Measurements from ENCODE around the gene NADSYN1.
A peak's percentile ranks its signal among the peaks of the same experiment; 100 is the strongest.

Gene NADSYN1

DNA sequence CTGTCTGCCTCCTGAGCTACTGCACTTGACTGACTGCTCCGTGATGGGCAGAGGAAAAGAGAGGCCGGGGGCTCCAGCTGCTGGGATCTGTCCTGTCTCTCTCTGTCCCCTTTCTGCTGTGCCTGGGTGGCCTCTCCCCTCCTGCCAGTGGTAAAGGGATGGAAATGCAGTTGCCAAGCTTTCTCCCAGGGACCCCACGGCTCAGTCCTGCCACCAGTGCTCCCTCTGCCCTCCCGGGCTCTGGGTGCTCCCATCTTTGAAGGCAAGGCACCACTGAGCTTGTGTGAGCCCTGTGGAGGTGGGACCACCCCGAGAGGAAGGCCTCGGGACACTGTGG, 32.0 kb downstream of the NADSYN1 start:
- peaks cover 20% of the 10 kb centered on the region for H3K4me1 Mint-ChIP-seq
- H3K4me3 Mint-ChIP-seq, result no peak overlapping the region
- H3K9me3 Mint-ChIP-seq, result no peaks in the 10 kb centered on the region
- H3K27me3 Mint-ChIP-seq, result no peaks in the 10 kb centered on the region
- H3K27ac Mint-ChIP-seq, result no peak overlapping the region
- DNase-seq (no peak), ATAC-seq (no peak)

DNA sequence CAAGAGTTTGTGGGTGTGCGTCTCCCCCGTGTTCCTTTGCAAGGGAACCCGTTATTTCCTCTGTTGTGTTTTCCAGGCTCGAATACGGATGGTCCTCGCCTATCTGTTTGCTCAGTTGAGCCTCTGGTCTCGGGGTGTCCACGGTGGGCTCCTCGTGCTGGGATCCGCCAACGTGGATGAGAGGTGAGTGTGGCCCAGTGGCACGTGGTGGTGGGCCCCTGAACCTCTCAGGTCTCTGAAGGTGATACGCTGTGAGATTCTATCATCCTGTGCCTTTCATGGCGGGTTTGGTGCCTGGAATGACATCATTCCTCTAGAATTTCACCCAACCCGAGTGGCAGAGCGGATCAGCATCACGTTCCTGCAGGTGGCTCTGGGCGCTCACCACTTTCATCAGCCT, 32.5 kb downstream of the NADSYN1 start:
- Mint-ChIP-seq H3K27ac (no peak overlapping the region), H3K9me3 (no peaks in the 10 kb centered on the region), H3K4me1 (peaks cover 20% of the 10 kb centered on the region), H3K4me3 (no peak overlapping the region), H3K27me3 (no peaks in the 10 kb centered on the region)
- DNase-seq, result no peak
- ATAC-seq, result no peak

DNA sequence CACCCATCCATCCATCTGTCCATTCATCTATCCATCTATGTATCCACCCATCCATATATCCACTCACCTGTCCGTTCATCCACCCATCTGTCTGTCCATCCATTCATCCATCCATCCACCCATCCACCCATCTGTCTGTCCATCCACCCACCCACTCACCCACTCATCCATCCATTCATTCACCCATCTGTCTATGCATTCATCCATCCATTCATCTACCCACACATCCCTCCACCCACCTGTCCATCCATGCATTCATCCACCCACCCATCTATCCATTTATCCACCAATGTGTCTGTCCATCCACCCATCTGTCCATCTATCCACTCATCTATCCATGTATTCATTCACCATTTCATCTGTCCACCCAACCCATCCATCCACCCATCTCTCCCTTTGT, 33.3 kb downstream of the NADSYN1 start:
- ATAC-seq (no peak), DNase-seq (no peak)
- no peak overlapping the region for H3K27ac Mint-ChIP-seq
- H3K4me1 Mint-ChIP-seq, result peaks cover 20% of the 10 kb centered on the region
- no peaks in the 10 kb centered on the region for H3K27me3 Mint-ChIP-seq
- no peaks in the 10 kb centered on the region for H3K9me3 Mint-ChIP-seq
- H3K4me3 Mint-ChIP-seq, result no peak overlapping the region

DNA sequence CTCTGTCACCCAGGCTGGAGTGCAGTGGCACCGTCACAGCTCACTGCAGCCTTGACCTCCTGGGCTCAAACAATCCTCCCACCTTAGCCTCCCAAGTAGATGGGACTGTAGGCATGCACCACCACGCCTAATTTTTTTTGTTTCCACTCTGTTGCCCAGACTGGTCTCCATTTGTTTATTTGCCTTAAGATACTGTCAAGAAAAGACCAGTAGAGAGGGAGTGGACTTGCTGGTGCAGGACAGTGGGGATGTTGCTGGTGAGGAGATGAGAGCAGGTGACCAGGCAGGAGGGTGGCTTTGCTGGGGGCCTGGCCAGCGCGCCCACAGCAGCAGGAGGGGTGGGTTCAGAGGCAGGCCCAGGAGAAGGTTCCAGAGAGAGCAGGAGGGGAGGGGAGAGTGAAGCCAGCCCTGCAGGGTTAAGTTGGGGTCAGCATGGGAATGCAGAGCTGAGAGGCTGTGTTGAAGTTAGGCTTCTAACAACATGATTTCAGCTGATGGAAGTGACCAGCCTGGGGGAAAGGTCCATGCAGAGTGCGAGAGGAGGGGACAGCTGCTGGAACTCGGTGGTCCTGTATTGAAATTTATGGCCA, 35.8 kb downstream of the NADSYN1 start:
- no peaks in the 10 kb centered on the region for H3K9me3 Mint-ChIP-seq
- H3K4me3 Mint-ChIP-seq, result peak overlapping the region; percentile 4 to 30
- peaks cover 20% of the 10 kb centered on the region for H3K4me1 Mint-ChIP-seq
- H3K27ac Mint-ChIP-seq, result peak overlapping the region; percentile 83
- DNase-seq (no peak), ATAC-seq (peak; percentile 25)
- no peaks in the 10 kb centered on the region for H3K27me3 Mint-ChIP-seq

DNA sequence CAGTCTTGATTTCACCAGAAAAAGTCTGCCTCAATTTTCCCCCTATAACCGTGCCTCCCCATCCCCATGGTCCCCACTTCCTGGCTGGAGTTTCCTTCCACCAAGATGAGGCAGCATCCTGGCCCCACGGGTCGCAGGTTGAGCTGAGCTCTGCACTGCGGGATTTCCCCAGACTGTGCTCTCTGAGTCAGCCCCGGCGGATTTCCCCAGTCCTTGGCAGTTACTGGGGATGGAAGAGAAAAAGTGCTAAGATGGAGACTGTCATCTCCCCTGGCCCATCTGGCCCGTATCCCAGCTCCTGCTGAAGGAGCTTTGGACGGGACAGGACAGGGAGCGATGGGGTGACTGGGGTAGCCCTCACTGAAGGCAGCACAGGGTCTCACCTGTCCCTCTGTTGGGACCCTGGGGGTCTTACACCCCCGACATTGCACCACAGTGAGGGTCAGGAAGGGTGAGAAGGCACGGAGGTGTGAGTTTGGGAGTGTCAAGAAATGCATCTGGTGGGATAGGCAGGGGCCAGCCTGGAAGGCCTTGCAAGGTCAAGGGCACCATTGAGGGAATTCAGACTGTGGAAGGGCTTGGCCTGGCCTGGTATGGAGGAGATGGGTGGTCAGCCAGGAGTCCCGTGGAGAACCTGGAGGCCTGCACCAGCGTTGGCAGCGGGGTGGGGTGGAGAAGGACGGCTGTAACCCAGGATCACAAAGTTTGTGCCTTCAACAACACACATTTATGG, 36.5 kb downstream of the NADSYN1 start:
- H3K4me3 Mint-ChIP-seq, result peak overlapping the region; percentile 2 to 14
- H3K4me1 Mint-ChIP-seq, result peaks cover 20% of the 10 kb centered on the region
- no peaks in the 10 kb centered on the region for H3K27me3 Mint-ChIP-seq
- peak; percentile 96 for ATAC-seq
- peak; percentile 11 to 62 for DNase-seq
- no peaks in the 10 kb centered on the region for H3K9me3 Mint-ChIP-seq
- H3K27ac Mint-ChIP-seq, result peak overlapping the region; percentile 85 to 97

DNA sequence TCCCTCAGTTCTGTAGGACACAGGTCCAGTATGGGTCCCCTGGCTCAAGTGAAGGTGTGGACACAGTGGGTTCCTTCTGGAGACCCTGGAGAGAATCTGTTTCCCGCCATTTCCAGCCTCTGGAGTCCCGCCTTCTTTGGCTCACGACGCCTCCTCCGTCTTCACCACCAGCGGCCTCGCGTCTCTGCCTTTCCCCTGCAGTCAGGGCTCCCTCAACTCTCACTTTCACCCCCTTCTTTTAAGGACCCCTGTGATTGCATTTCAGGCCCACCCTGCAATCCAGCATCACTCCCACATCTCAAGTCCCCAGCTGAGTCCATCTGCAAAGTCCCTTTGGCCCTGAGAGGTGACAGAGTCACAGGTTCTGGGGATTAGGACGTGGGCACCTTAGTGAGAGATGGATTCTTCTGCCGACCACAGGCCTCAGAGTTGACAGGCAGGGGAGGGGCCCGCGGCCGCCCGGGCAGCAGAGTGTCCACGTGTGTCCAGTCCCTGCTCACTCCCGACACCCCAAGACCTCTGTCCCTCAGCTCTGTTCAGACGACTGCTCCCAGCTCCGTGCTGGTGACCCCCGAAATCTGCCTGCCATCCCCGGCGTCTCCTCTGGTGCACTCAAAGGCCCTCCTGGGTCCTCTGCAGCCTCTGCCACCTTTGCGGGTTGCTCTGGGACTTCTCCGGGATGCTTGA, 37.2 kb downstream of the NADSYN1 start:
- Mint-ChIP-seq H3K4me3 (no peak overlapping the region), H3K27me3 (no peaks in the 10 kb centered on the region), H3K9me3 (no peaks in the 10 kb centered on the region), H3K27ac (peak overlapping the region; percentile 85 to 89), H3K4me1 (peaks cover 20% of the 10 kb centered on the region)
- ATAC-seq (no peak), DNase-seq (no peak)

DNA sequence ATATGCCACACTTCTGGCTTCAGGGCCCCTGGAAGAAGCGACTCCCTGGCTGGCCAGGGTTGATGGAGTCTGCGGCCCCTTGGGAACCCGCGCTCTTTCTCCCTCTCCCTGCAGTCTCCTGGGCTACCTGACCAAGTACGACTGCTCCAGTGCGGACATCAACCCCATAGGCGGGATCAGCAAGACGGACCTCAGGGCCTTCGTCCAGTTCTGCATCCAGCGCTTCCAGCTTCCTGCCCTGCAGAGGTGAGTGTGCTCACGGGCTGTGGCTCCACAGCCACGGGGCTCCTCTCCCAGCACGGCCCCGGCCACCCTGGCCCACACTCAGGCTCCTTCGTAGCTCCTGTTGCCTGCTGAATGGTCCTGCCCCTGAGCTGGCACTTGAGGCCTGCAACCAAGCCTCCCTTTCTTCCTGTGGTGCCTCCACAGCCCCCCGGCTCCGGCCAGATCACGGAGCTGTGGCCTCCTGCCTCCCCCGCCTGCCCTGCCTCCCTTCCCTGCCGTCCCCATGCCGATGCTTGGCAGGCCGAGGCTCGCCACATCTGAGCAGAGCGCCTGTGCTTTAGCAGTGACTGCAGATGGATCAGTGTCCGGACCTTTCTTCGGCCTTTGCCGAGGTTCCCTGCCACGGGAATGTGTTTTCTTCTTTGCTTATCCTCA, 37.9 kb downstream of the NADSYN1 start:
- Mint-ChIP-seq H3K9me3 (no peaks in the 10 kb centered on the region), H3K4me1 (peaks cover 20% of the 10 kb centered on the region), H3K4me3 (no peak overlapping the region), H3K27me3 (no peaks in the 10 kb centered on the region), H3K27ac (peak overlapping the region in 1 of 2 donors; percentile 57)
- DNase-seq (no peak), ATAC-seq (no peak)

DNA sequence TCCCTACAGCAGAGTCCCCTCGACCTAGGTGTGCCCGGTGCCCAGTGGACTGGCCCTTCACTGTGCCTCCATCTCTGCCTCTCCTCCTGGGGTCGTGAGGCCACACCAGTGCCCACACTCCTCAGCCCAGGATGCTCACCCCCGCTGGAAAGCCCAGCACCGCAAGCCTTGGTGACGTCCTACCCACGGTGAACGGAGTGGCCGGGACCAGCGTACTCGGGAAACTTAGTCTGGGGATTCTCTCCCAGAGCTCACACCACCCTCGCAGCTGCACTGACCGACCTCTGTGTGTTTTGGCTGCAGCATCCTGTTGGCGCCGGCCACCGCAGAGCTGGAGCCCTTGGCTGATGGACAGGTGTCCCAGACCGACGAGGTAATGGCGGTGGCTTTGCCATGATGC, 38.5 kb downstream of the NADSYN1 start:
- no peaks in the 10 kb centered on the region for H3K9me3 Mint-ChIP-seq
- no peak for DNase-seq
- H3K4me3 Mint-ChIP-seq, result no peak overlapping the region
- H3K27me3 Mint-ChIP-seq, result no peaks in the 10 kb centered on the region
- H3K4me1 Mint-ChIP-seq, result peaks cover 20% of the 10 kb centered on the region
- no peak overlapping the region for H3K27ac Mint-ChIP-seq
- no peak for ATAC-seq

DNA sequence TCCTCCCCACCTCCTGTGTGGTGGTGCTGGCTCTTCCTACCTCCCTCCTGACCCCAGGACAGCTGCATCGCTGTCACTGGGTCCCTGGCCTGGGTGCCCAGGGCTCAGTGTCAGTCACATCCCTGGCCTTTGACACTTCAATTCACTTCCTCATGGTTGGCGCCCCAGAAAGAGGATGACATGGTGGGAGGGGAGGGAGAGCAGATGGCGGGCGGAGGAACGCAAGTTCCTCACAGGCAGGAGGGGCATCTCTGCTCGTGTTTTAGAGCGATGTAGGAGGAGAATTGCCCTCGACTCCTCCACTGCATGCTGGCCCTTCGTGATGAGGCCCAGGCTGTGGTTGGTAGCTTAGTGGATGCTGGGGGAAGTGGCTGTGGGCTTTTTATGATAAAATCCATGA, 38.9 kb downstream of the NADSYN1 start:
- H3K4me1 Mint-ChIP-seq, result peaks cover 20% of the 10 kb centered on the region
- ATAC-seq (no peak), DNase-seq (no peak)
- peak overlapping the region in 1 of 2 donors; percentile 89 for H3K27ac Mint-ChIP-seq
- no peak overlapping the region for H3K4me3 Mint-ChIP-seq
- no peaks in the 10 kb centered on the region for H3K27me3 Mint-ChIP-seq
- H3K9me3 Mint-ChIP-seq, result no peaks in the 10 kb centered on the region

DNA sequence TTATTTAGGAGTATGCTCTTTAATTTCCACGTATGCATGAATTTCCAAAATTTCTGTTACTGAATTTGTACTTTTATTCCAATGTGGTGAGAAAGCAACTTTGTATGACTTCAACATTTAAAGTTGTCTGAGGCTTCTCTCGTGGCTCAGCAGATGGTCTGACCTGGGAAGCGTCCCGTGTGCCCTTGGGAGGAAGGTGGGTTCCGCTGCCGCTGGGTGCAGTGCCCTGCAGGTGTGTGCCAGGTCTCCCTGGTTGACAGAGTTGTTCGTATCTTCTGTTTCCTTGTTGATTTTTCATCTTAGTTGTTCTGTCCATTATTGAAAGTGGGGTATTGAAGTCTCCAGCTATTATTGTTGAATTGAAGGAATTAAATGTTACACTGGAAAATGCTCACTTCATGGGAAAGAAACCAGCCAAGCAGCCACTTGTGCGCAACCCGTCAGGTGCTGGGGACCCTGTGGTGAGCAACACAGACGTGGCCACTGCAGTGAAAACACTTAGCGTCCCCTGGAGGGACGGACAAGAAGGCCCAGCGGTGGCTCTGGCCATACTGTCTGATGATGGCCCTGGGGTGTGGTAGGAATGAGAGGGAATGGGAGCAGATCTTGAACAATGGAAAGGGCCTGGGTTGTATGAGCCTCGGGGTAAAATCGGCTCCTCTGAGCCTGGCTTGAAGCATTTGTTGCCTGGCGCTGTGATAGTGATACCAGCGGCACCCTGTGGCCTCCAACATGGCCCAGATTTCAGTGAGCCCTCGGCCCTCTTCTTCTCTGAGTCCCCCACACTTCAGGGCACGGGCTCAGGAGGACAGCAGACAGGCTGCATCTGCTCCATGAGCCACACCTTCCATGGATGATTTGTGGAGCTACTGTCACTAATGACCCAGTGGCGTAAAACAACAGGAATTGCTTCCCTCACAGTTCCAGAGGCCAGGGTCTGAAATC, 42.6 kb downstream of the NADSYN1 start:
- no peaks in the 10 kb centered on the region for H3K27me3 Mint-ChIP-seq
- DNase-seq, result no peak
- no peak for ATAC-seq
- no peaks in the 10 kb centered on the region for H3K4me1 Mint-ChIP-seq
- no peaks in the 10 kb centered on the region for H3K9me3 Mint-ChIP-seq
- peak overlapping the region in 1 of 2 donors; percentile 84 for H3K27ac Mint-ChIP-seq
- no peak overlapping the region for H3K4me3 Mint-ChIP-seq

DNA sequence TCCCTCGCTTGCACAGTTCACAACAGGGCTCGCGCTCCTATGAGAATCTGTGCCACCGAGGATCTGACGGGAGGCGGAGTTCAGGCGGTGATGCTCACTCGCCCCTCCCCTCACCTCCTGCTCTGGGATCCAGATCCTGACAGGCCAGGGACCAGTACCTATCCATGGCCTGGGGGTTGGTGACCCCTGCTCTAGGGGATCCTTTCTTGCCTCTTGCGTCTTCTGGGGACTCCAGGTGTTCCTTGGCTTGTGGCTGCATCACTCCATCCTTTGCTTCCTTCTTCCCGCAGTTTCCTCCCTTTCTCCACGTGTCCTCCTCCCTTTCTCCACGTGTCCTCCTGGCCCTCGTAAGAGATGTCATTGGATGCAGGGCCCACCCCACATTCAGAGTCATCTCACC, 43.4 kb downstream of the NADSYN1 start:
- Mint-ChIP-seq H3K27ac (no peak overlapping the region), H3K4me3 (no peak overlapping the region), H3K9me3 (no peaks in the 10 kb centered on the region), H3K4me1 (no peaks in the 10 kb centered on the region), H3K27me3 (no peaks in the 10 kb centered on the region)
- no peak for DNase-seq
- ATAC-seq, result no peak

DNA sequence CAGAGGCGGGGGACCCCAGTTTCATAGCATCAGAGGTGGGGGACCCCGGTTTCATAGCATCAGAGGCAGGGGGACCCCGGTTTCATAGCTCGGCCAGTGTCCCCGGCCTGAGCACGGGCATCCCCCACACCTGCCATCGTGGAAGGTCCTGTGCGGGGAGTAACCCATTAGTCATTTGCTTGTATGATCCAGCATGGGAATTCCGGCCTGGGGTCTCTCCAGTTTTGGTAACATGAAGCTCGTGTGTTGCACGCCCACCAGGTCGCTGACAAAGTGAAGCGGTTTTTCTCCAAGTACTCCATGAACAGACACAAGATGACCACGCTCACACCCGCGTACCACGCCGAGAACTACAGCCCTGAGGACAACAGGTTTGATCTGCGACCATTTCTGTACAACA, 45.1 kb downstream of the NADSYN1 start:
- H3K4me1 Mint-ChIP-seq, result no peaks in the 10 kb centered on the region
- DNase-seq (no peak), ATAC-seq (no peak)
- no peak overlapping the region for H3K4me3 Mint-ChIP-seq
- H3K27me3 Mint-ChIP-seq, result no peaks in the 10 kb centered on the region
- no peaks in the 10 kb centered on the region for H3K9me3 Mint-ChIP-seq
- H3K27ac Mint-ChIP-seq, result no peak overlapping the region

DNA sequence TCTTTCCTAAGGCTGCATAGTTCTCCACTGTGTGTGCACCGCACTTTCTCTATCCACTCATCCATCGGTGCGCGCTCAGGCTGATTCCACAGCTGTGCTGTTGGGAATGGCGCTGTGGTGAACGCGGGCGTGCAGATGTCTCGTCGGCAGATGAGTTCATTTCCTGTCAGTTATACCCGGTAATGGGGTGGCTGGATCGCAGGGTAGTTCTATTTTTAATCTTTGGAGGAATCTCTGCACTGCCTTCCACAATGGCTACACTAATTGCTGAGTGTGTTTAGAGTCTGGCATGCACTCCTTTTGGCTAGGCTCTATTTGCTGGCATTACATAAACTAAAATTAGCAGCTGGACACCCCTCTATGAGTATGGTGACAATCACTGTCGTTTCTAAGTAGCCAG, 46.1 kb downstream of the NADSYN1 start:
- Mint-ChIP-seq H3K4me1 (no peaks in the 10 kb centered on the region), H3K9me3 (no peaks in the 10 kb centered on the region), H3K27ac (no peak overlapping the region), H3K27me3 (no peaks in the 10 kb centered on the region), H3K4me3 (no peak overlapping the region)
- DNase-seq (no peak), ATAC-seq (no peak)

DNA sequence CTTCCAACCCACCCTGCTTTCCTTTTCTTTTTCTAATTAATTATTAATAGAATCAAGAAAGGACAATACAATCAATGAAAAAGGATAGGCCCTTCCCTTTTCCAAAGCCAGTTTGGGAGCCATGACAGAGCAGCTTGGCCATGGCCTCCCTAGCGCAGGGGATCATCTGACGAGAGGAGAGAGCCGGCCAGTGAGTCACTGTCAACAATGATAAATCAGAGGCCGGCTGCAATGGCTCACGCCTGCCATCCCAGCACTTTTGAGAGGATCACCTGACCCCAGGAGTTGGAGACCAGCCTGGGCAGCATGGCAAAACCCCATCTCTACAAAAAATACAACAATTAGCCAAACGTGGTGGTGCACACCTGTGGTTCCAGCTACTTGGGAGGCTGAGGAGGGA, 46.5 kb downstream of the NADSYN1 start:
- H3K9me3 Mint-ChIP-seq, result peaks cover 0 to 3% of the 10 kb centered on the region in 2 donors
- H3K4me3 Mint-ChIP-seq, result no peak overlapping the region
- H3K27me3 Mint-ChIP-seq, result no peaks in the 10 kb centered on the region
- ATAC-seq, result no peak
- no peak for DNase-seq
- H3K27ac Mint-ChIP-seq, result no peak overlapping the region
- H3K4me1 Mint-ChIP-seq, result no peaks in the 10 kb centered on the region

DNA sequence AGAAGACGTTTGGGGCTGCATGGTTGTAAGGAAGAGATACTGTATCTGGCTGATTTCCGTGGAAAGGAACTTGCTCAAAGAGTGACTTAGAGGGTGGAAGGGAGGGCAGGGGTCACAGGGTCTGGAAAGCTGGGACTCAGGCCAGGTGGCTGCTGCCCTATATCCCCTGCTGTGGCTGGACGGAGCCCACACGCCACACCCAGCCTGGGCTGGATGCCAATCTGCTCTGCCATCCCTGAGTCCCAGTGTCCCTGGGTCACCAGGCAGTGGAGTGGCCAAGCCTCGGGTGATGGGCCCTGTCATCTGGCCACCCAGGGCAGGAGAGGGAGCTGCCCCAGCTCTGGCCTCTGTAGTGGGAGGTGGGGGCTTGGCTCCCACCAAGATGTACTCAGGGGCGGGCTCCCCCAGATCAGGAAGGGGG, 47.6 kb downstream of the NADSYN1 start:
- peaks cover 0 to 10% of the 10 kb centered on the region in 2 donors for H3K9me3 Mint-ChIP-seq
- no peak for ATAC-seq
- H3K4me1 Mint-ChIP-seq, result no peaks in the 10 kb centered on the region
- no peak overlapping the region for H3K4me3 Mint-ChIP-seq
- no peak for DNase-seq
- no peak overlapping the region for H3K27ac Mint-ChIP-seq
- H3K27me3 Mint-ChIP-seq, result no peaks in the 10 kb centered on the region
